COLO829 (cell line): Measurements from ENCODE around the gene LIX1.
"Not testable (repeated sequence)": the region's sequence is repeated elsewhere in the genome, so short reads cannot be mapped to it uniquely, and the experiment has no call there.

Experiments used
- DNase-seq: peaks from one replicate; pipeline ENCODE4 v3.0.0; 2012; ENCODE audit warnings: low spot score

LIX1 gene

DNA sequence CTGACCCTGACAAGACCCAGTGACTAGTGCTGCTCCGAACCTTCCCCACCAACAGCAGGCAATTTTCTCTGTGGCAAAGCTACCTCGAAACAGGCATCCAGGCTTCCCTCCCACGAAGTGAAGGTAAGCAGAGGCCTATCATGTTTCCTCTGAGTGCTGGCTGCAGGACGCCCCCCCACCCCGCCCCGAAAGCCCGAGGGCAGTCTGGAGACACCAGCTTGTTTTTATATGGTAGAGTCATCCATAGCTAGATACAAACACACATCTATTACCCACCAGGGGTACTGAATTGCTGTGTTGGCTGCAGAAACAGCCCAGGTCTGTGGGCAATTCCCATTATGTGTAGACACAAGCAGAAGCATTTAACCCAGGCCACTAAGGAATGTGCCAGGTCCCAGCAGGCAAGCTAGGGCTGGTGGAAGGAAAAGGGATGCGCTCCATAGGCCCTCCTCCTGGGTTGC is 40.4 kb downstream of the LIX1 start:
- no peak for DNase-seq

DNA sequence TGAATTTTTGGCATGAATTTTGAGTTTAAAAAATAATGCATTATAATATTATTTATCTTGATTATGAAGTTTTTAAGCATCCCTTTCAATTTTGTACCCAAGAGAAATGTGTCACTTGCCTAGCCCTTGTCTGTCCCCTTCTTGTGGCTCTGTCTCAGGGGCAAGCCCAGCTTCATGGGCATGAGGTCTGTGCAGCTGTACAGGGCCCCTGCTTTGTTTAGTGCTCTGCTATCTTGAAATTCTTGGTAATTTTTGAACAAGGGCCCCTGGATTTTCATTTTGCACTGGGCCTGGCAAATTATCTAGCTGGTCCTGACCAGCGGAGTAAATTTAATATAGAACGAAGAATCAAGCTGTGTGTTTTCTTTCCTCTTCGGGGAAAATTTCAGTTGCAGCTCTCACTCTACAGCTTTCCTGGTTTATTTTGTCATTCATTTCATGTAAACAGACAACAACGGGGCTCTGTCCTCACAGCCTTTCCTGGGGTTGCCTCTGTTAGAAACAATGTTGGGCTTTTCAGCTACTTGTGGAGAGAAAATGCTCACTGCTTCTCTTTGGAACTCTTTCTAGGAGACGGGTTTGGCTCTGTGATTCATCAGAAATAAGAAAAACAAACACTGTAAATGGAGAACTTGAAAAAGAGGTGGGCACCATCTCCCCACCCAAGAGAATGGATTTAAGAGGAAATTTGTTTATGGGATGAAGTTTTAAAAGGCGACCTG is 41.1 kb downstream of the LIX1 start:
- DNase-seq = no peak

DNA sequence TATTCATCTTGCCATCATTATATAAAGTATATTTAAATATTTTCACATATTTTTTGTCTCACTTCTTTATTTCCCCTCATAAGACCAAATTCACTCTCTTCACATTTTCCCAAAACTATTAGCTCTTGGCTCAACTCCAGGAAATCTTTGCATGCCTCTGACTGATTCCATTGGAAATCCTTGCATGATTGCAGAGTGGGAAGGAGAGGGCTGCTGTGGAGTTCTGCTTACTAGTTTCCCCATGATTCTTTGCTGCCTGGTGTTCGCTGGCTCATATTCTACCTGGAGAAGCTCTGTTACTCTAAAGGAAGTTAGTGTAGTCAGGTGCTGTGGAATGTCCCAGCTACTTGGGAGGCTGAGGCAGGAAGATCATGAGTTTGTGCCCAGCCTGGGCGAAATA is 41.9 kb downstream of the LIX1 start:
- DNase-seq = no peak

DNA sequence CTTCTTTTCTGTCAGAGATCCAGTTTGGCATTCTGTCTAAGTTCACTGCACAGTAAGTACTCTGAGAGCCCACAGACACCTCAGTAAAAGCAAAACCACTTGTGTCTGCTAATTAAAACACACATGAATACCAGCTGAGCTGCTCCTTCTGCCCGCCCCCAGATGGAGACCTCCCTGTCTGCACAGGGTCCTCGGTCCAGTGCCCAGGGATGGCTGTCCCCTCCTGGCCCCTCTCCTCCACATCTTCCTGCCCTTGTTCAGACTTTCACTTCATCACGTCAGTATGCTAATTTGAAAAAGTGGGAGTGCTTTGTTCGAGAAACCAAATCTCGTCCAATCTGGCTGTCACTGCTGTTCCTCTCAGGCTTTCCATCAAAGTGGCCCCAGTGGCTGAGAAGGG is 43.5 kb downstream of the LIX1 start:
- no peak for DNase-seq

DNA sequence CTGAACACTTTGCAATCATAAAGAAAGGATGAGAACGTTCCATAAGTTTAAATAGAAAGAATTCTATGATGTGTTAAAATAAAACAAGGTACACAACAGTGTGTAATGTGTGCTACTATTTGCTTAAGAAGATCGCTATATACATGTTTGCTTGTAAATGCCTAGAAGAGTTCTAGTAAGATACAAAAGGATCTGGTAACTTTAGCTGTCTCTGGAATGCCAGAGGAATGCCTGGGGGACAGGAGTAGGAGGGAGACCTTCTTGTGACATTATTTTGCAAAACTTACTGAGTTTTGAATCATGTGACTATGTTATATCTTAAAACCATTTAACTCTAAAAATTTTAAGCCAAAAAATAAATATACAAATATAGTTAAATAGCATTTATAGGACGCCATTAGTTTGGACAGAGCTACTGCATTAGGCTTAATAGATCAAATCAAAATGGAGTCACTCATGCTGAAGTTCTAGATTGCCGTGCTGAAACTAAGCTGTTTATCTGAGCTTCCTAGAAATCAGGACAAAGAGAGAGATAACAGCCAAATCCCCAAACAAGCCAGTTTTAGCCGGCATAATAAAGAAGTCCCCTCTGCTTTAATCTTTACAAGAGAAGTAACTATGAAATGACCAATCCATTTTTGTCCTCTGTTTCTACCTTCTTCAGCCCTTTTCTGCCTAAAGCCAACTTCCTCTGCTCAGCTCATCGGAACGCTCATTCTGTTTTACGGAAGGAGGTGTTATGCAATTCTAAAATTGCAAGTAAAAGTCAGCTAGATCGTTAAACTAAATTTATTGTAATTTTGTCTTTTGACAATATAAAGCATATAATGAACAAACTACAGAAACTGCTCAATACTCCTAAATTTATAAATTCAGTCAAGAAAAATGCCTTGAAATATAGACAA is 44.8 kb downstream of the LIX1 start:
- DNase-seq = no peak

DNA sequence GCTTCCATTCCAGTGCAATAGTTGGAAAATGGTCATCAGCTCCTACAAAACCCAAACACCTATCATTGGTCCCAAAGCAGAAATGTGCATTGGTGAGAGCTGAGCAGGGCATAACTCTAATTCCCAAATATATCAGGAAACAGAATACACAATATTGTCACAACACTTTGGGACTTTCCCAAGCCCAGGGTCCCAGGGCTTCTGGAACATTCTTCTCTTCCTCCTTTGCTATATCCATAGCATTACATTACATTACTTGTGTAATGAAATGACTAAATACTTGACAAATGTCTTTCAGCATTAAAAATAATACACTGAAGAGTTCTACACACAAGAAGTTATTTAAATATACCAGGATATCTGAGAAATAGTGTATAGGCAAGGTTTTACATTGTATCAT is 45.6 kb downstream of the LIX1 start:
- no peak for DNase-seq

DNA sequence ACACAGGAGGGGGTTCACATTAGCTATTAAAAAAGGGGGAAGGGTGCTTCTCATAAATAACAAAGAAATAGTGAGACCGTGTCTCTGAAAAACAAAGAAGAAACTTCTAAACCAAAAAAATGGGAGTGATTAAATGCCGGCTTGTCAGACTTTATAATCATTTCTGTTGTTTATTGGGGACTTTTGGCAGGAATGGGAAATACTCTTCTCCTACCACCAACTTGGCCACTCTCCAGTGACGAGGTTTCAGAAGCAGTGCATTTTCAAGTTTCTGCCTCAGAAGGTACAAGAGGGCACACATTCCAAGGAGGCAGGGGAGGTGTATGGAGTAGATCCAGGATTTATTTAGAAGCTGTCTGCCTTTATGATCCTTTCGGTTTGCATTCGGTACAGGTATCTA is 46.2 kb downstream of the LIX1 start:
- DNase-seq = no peak

DNA sequence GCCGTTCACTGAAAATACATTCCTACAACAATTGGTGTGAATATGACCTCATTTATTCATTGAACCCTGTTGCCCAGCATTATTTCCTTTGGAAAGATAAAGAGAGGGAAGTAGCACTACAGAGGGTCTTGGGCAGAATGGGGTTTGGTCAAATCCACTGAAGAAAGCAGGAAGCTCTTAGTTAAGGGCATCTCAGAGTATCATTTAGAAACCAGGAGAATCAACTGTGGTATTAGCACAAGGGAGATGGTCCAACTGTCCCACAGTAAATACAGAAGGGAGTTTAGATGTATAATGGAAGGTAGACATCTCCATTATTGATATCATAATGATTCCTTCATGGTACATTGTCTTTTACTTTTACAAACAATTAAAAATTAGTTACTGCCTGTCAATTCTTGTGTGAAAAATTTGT is 47.1 kb downstream of the LIX1 start:
- DNase-seq = no peak

DNA sequence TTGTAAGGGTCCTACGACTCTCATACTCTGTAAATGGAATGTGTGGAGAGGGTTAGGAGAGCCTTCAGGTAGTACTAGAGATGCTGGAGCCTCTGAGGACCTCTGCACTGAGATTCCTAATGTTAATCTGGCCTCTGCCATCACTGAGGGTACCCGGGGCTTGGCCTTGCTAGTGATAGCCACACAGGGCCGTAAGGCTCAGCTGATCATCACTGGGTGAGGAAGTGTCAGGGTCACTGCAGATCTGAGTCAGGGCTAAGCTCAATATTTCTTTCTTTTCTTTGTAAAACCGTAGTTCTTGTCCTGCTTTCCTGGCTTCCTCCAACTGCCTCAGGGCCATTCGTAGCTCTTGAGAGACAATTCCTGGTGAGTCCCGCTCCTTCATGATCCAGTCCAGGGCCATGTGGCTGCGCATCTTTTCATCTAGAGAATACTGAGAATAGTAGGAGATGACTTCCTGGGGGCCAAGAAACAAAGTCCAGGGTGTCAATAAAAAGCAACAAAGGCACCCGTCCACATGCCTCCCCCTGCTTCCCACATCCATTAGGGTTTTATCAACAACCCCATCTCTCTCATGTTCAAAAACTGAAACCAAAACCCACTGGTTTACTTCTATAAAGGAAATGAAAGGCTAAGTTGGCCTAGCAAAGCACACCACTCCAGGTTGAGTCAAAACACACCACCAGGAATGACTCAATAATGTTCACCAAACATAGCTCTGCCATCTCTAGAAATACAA is 47.7 kb downstream of the LIX1 start:
- DNase-seq = no peak

DNA sequence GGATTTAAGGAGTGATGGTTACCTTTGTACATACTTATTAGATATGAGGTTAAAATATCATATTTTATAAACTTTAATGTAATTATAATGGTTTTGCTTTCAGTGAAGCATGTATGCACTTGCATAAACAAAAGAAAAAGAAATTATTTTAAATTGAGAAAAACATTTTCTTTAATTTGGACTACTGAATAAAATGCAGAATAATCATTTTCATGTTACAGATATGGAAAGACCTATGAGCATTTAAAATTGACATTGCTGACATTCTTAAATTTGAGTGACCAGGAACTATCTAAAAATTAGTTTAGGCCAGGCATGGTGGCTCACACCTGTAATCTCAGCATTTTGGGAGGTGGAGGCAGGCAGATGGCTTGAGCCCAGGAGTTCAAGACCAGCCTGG is 49.2 kb downstream of the LIX1 start:
- no peak for DNase-seq

DNA sequence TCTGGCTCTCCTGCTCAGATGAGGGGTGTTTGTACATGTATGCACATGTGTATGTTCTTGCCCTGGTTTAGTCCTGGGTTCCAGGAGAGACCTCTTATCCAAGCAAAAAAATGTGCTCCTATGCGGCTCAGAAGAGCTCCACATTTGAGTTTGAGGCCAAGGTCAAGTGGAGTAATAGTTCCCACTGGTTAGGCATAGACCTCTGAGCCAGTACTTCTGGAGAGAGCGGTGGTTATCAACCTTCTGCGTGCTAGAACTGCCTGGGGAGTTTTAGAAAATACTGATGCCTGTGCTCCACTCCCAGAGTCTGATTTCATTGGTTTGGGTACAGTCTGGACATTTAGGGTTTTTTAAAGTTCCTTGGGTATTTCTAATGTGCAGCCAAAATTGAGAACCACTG is 51.5 kb downstream of the LIX1 start:
- no peak for DNase-seq

DNA sequence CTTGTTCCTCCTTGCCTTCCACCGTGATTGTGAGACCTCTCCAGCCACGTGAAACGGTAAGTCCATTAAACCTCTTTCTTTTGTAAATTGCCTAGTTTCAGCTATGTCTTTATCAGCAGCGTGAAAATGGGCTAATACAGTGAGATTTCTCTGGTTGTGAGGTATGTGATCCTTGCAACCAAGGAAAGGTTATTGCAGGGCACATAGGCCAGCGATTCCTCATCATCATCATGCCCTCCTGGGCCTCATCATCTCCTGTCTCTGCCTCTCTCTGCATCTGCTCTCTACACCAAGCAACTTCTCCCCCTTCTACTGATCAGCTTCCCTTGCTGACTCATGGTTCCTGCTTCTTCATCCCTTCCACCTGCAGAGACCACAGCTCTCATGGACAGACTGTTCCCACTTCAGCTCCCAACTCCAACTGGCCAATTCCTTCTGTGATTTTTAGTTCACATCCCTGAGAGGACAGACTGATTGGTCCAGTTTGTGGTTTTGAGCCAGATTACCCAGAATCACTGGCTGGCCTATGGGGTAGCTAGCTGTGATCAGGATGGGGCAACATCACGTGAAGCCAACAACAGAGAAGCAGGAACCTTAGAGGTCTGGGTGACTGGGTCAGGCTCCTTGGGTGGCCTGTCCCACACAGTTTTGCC is 53.1 kb downstream of the LIX1 start:
- DNase-seq = no peak

DNA sequence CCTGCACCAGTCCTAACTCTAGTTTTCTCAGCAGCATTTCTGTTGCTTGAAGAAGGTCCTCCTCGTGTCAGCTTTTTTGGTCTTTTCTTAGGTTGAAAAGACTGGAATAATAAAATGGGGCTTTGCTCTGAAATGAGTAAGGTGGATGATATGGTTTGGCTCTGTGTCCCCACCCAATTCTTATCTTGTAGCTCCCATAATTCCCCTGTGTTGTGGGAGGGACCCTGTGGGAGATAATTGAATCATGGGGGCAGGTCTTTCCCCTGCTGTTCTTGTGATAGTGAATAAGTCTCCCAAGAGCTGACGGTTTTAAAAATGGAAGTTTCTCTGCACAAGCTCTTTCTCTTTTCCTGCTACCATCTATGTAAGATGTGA is 53.6 kb downstream of the LIX1 start:
- no peak for DNase-seq

DNA sequence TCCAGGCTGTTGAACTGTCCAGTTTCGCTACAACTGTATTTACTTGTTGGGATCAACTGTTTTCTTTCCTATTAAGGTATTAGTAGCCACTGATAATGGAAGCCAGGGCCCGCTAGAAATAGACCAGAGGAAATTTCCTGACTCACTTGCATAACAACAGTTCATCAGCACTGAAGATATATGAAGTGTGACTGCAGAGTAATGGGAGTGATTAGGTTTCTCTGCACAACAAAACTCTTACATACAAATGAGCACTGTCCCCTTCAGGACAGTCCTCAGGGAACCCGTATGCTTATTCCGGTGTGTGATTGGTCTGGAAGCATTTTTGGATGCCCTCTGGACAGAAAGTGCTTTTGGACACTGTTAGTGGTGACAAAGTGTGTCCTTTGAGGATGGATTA is 55.3 kb downstream of the LIX1 start:
- no peak for DNase-seq

DNA sequence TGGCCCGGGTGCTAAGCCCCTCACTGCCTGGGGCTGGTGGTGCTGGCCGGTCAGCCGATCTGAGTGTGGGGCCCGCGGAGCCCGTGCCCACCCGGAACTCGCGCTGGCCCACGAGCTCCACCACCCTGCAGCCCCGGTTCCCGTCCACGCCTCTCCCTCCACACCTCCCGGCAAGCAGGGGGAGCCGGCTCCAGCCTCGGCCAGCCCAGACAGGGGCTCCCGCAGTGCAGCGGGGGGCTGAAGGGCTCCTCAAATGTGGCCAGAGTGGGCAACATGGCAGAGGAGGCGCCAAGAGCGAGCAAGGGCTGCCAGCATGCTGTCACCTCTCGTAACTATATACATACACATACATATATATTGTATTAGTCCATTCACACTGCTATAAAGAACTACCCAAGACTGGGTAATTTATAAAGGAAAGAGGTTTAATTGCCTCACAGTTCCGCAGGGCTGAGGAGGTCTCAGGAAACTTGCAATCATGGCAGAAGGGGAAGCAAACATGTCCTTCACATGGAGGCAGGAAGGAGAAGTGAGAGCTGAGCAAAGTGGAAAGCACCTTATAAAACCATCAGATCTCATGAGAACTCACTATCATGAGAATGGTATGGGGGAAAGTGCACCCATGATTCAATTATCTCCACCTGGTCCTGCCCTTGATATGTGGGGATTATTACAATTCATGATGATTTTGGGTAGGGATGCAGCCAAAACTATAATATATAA is 56.8 kb downstream of the LIX1 start:
- DNase-seq = no peak

DNA sequence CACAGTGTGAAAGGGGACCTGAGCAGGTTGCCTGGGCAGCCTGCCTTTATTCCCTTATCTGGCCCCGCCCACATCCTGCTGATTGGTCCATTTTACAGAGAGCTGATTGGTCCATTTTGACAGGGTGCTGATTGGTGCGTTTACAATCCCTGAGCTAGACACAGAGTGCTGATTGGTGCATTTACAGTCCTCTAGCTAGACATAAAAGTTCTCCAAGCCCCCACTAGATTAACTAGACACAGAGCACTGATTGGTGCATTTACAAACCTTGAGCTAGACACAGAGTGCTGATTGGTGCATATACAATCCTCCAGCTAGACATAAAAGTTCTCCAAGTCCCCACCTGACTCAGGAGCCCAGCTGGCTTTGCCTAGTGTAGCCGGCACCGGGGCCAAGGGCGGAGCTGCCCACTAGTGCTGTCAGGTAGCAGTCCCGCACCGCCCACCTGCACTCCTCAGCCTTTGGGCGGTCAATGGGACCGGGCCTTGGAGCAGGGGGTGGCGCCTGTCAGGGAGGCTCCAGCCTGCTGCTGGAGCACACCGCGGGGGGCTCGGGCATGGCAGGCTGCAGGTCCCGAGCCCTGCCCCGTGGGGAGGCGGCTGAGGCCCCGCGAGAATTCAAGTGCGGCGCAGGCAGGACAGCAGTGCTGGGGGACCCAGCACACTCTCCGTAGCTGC is 57.5 kb downstream of the LIX1 start:
- not testable (repeated sequence) for DNase-seq

DNA sequence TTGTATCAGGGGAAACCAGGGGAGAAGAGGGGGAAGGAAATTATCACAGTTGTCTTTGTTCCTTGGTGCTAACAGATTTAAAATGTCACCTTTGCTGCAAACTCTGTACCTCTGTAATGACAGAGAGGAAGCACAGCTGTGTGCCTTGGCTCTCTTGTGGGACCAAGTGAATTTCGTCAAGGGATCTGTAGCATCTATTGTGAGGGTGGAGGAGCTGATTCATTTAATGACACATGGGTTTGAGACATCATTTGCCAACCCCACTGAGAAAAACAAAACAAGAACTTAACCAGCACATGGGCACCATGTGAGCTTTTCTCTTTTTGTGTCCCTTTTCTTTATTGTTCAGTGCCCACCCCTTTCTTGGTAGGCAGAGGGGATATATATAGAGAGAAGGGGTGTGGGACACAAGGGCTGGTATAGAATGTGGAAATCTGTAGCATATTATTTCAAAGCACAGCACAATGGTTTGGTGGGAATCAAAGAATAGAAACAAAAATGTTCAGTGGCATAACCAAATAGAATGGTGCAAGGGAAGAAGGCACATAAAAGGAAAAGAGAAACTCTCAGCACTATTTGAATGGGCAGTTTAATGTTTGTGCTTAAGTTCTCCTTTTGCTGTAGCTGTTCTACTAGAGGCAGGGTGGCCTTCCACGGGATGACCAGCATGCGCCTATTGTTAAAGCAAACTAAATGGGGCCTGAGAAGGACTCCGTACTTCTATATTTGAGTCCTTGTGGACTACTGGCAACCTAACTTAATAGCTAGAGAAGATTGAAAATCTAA is 63.3 kb downstream of the LIX1 start:
- DNase-seq = no peak

DNA sequence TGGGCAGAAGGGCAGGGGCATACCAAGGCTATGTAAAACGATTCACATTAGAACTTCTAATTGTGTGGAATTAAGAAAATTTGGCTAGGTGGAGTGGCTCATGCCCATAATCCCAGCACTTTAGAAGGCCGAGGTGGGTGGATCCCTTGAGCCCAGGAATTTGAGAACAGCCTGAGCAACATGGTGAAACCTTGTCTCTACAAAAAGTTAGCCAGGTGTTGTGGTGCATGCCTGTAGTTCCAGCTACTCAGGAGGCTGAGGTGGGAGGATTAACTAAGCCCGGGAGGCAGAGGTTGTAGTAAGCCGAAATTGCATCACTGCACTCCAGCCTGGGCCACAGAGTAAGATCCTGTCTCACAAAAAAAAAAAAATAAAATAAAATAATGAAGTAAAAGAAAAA is 65.2 kb downstream of the LIX1 start:
- DNase-seq = no peak

DNA sequence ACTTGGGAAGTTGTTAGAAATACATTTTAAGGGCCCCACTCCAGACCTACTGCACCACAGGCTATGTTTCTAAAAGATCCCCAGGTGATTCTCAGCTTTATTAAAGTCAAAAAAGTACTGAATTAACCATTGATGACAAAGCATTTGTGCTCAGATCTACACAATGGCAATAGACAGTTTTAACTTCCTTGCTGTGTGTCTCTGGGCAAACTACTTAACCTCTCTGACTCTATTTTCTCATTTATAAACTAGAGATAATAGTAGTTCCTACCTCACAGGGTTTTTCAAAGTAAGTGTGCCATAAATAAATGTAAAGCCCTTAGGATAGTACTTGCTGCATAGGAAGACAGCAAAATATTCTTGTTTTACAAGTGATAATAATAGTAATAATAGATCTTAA is 66.3 kb downstream of the LIX1 start:
- DNase-seq = no peak

DNA sequence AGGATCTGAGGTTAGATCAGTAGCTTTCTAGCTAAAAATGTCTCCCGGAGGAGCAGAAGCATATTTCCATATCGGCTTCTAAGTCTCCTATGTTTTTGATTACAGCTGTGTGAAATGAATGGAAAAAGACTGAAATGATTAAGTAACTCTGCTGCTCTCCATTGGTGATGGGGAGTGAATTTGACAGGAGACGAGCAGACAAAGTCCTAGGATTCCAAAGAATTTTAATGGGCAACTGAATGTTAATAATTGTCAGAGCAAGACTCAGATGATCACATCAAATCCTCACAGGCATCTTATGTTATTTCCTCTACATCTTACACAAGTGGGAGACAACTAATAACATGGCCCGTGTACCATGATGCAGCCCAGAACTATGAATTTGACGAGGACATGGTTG is 66.8 kb downstream of the LIX1 start:
- no peak for DNase-seq
